ENCODE measurements around the gene TPM1. TPM values are rescaled to one million over a fixed set of nuclear protein-coding genes. Genes with fewer than 3 reads are reported as not detected.

The TPM1 gene
- total RNA-seq, 1 donor from 2014 or later = 498 TPM

DNA sequence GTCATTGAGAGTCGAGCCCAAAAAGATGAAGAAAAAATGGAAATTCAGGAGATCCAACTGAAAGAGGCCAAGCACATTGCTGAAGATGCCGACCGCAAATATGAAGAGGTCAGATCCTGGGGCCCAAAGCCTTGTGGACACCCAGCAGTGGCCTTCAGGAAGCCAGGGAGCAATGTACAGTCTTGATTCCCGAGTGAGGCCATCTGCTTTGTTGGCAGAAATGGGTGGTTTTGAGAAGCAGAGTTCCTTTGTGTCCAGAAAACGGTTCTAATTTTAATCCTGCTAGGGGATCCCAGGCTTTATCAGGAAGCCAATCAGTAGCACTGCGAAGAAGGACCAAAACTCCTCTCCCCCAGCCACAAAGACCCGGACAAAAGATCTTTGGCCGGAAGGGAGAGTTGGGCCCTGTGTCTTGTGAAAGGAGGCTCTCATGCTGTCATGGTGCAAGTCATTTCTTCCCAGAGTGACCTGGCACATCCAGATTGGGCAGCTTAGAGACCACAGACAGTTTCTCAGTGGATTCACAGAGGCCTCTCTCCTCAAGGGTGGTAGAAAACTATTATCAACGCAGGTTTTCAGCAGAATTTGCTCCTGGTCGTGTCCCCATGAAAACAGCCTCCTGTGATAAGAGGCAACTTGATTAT lies 17.1 kb downstream of the TPM1 start:
- H3K27me3 ChIP-seq = no peaks in the 10 kb centered on the region
- H3K9me3 ChIP-seq = no peaks in the 10 kb centered on the region
- intact Hi-C loops (cut with DNase I) = loop anchor here (10.0 kb wide), 1 partner anchor 345 kb away; no protein-coding TSS in a partner anchor
- H3K4me3 ChIP-seq = no peak overlapping the region
- H3K36me3 ChIP-seq = peaks cover 5 to 80% of the 10 kb centered on the region in 2 donors
- DNase-seq (ENCODE audit: extremely low spot score in 2 of 2) = no peak
- TF ChIP-seq CTCF (IDR thresholded peaks at IDR 0.05) (no peak), POLR2AphosphoS5 (IDR thresholded peaks at IDR 0.05; ENCODE audit: insufficient read depth in 1 of 2, low read depth in 1 of 2) (no peak), POLR2A (IDR thresholded peaks at IDR 0.05) (no peak)
- no peak overlapping the region for H3K27ac ChIP-seq
- H3K4me1 ChIP-seq = peaks cover 16% of the 10 kb centered on the region

GRCh38 chr15:63060699-63061098 lies 18.2 kb downstream of the TPM1 start:
- H3K36me3 ChIP-seq = peaks cover 5 to 90% of the 10 kb centered on the region in 2 donors
- intact Hi-C loops (cut with DNase I) = no loop called here
- TF ChIP-seq POLR2AphosphoS5 (IDR thresholded peaks at IDR 0.05; ENCODE audit: insufficient read depth in 1 of 2, low read depth in 1 of 2) (peak in 1 of 2 donors; percentile 30), POLR2A (IDR thresholded peaks at IDR 0.05) (no peak)
- H3K9me3 ChIP-seq = no peaks in the 10 kb centered on the region
- H3K4me1 ChIP-seq = peaks cover 6% of the 10 kb centered on the region
- no peak overlapping the region for H3K27ac ChIP-seq
- H3K4me3 ChIP-seq = no peak overlapping the region
- no peak for DNase-seq (ENCODE audit: extremely low spot score in 2 of 2)
- H3K27me3 ChIP-seq = no peaks in the 10 kb centered on the region

- H3K4me3 ChIP-seq = no peak overlapping the region
- H3K4me1 ChIP-seq = no peaks in the 10 kb centered on the region
- no peak for DNase-seq (ENCODE audit: extremely low spot score in 2 of 2)
- TF ChIP-seq CTCF (IDR thresholded peaks at IDR 0.05) (no peak), POLR2A (IDR thresholded peaks at IDR 0.05) (no peak), POLR2AphosphoS5 (IDR thresholded peaks at IDR 0.05; ENCODE audit: insufficient read depth in 1 of 2, low read depth in 1 of 2) (no peak)
- H3K36me3 ChIP-seq = peaks cover 5 to 86% of the 10 kb centered on the region in 2 donors
- intact Hi-C loops (cut with DNase I) = no loop called here
- no peaks in the 10 kb centered on the region for H3K9me3 ChIP-seq
- no peaks in the 10 kb centered on the region for H3K27me3 ChIP-seq
- no peak overlapping the region for H3K27ac ChIP-seq
Observed at GRCh38 chr15:63061975-63062374, 19.4 kb downstream of the TPM1 start.

GRCh38 chr15:63063164-63063756 lies 20.7 kb downstream of the TPM1 start:
- H3K4me1 ChIP-seq = no peaks in the 10 kb centered on the region
- H3K36me3 ChIP-seq = peaks cover 5 to 79% of the 10 kb centered on the region in 2 donors

DNA sequence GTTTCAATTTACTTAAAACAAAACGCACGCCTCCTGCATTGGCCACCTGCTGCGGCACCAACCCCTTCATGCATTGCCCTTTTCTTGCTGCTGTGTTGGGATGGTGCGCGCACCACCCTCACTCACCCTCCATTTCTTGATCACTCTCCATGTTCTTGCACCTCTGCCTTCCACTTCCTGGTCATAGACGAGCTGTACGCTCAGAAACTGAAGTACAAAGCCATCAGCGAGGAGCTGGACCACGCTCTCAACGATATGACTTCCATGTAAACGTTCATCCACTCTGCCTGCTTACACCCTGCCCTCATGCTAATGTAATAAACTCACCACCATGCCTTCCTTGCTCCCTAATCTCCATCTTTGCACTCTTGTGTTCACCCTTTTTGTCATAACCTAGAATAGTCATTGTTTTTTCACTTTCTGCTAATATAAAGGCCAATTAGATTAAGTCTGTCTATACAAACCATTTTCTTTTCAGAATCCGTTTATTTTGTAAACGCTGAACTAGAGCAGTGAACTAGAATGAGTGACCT lies 21.4 kb downstream of the TPM1 start:
- H3K4me1 ChIP-seq = no peaks in the 10 kb centered on the region
- H3K27me3 ChIP-seq = no peaks in the 10 kb centered on the region
- intact Hi-C loops (cut with DNase I) = no loop called here

More at GRCh38 chr15:63063164-63063756, 20.7 kb downstream of the TPM1 start:
- no peak overlapping the region for H3K27ac ChIP-seq
- no peaks in the 10 kb centered on the region for H3K27me3 ChIP-seq
- no peak for TF ChIP-seq POLR2A (IDR thresholded peaks at IDR 0.05)
- TF ChIP-seq POLR2AphosphoS5 (IDR thresholded peaks at IDR 0.05; ENCODE audit: insufficient read depth in 1 of 2, low read depth in 1 of 2) = no peak
- no peak for TF ChIP-seq CTCF (IDR thresholded peaks at IDR 0.05)
- no peak for DNase-seq (ENCODE audit: extremely low spot score in 2 of 2)
- H3K4me3 ChIP-seq = no peak overlapping the region
- H3K9me3 ChIP-seq = no peaks in the 10 kb centered on the region
- intact Hi-C loops (cut with DNase I) = no loop called here

More for the DNA sequence above, 21.4 kb downstream of the TPM1 start:
- DNase-seq (ENCODE audit: extremely low spot score in 2 of 2) = peak in 1 of 2 donors; percentile 69
- Histone ChIP-seq H3K9me3 (no peaks in the 10 kb centered on the region), H3K36me3 (peaks cover 5 to 77% of the 10 kb centered on the region in 2 donors), H3K27ac (no peak overlapping the region), H3K4me3 (no peak overlapping the region)
- TF ChIP-seq POLR2AphosphoS5 (IDR thresholded peaks at IDR 0.05; ENCODE audit: insufficient read depth in 1 of 2, low read depth in 1 of 2) (no peak), CTCF (IDR thresholded peaks at IDR 0.05) (no peak), POLR2A (IDR thresholded peaks at IDR 0.05) (no peak)

Data from vagina (tissue), 2 donors.